Measurements from ENCODE around the gene SERINC2. TPM values are rescaled to one million over a fixed set of nuclear protein-coding genes. Genes with fewer than 3 reads are reported as not detected.

The SERINC2 gene
- total RNA-seq, 1 experiment from 2014 or later: 14.0 TPM

DNA sequence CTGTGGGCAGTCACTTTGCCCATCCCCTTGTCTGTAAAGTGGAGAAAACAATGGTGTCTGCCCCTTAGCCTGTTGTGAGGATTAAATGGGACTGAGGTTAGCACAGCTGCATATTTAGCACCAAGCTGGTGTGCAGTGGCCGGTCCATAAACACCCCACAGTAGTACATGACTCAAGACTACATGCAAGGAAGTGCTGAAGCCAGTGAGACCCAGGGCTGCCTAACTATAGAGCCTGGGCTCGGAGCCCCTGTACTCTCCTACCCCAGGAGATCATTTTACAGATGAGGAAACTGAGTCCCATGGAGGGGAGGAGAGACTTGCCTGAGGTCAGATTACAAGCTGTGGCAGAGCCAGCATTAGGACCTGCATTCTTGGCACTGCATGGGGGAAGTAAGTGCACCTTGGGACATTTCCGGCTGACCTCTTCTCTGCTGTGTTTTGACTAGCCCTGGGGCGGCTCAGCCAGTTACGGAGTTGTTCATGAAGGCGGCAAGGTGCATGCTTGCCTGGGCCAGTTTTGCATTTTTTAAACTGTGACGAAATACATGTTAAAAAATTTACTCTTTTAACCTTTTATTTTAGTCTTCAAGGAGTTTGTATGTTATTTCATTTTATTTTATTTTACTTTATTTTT is 3.2 kb downstream of the SERINC2 start:
- no peak overlapping the region for H3K27ac ChIP-seq (ENCODE audit: low read length)
- ATAC-seq (no peak), DNase-seq (ENCODE audit: low read depth, low spot score) (no peak)
- H3K36me3 ChIP-seq (ENCODE audit: control insufficient read depth, insufficient read depth, low read length): peaks cover 2% of the 10 kb centered on the region; the same call in 1 of the 2 replicates
- intact Hi-C loops (cut with micrococcal nuclease; ENCODE audit: unreplicated experiment) (no loop called here), in situ Hi-C loops (cut with HindIII; ENCODE audit: low pct_unique_long_range_greater_than_20kb, low sequenced_read_pairs) (no loop called here)
- CTCF ChIA-PET: interaction anchor here (0.7 kb wide), 1 partner anchor 20 kb away, joined by 3 read pairs; no protein-coding TSS in a partner anchor
- H3K4me3 ChIP-seq (ENCODE audit: low read depth in 2 of 2, low read length in 2 of 2): no peak overlapping the region
- H3K27me3 ChIP-seq (ENCODE audit: control insufficient read depth, insufficient read depth, low read length): no peaks in the 10 kb centered on the region
- no peaks in the 10 kb centered on the region; the same call in 1 of the 2 replicates for H3K4me1 ChIP-seq (ENCODE audit: control insufficient read depth, insufficient read depth, low read length)
- TSS peak; percentile 43 for BruUV-seq (replicated peaks)
- H3K9me3 ChIP-seq (ENCODE audit: control insufficient read depth, insufficient read depth, low read depth, low read length): no peaks in the 10 kb centered on the region
- POLR2A ChIA-PET: no interaction called here
- TF ChIP-seq, protein P1, sequence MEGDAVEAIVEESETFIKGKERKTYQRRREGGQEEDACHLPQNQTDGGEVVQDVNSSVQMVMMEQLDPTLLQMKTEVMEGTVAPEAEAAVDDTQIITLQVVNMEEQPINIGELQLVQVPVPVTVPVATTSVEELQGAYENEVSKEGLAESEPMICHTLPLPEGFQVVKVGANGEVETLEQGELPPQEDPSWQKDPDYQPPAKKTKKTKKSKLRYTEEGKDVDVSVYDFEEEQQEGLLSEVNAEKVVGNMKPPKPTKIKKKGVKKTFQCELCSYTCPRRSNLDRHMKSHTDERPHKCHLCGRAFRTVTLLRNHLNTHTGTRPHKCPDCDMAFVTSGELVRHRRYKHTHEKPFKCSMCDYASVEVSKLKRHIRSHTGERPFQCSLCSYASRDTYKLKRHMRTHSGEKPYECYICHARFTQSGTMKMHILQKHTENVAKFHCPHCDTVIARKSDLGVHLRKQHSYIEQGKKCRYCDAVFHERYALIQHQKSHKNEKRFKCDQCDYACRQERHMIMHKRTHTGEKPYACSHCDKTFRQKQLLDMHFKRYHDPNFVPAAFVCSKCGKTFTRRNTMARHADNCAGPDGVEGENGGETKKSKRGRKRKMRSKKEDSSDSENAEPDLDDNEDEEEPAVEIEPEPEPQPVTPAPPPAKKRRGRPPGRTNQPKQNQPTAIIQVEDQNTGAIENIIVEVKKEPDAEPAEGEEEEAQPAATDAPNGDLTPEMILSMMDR (IDR thresholded peaks at IDR 0.05): no peak

DNA sequence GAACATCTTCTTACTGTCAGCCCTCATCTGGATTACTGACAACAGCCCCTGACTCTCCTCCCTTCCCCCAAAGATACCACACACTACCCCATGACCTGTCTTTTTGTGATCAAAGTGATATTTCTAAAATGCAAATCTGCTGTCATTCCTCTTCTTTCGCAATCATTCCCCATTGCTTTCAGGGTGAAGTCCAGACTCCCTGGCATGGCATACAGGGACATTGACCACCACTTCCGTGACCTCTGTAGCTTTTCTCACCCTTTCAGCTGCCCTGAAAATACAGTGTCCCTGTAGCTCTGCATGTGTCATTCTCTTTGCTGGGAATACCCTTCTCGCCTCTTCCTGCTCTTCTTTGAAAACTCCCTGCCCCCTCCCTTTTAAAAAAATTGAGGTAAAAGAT is 4.1 kb downstream of the SERINC2 start:
- H3K4me1 ChIP-seq (ENCODE audit: control insufficient read depth, insufficient read depth, low read length): no peaks in the 10 kb centered on the region; the same call in 1 of the 2 replicates
- no peaks in the 10 kb centered on the region for H3K27me3 ChIP-seq (ENCODE audit: control insufficient read depth, insufficient read depth, low read length)
- no TSS peak for BruUV-seq (replicated peaks)
- ATAC-seq: no peak
- POLR2A ChIA-PET: no interaction called here
- no peak overlapping the region for H3K4me3 ChIP-seq (ENCODE audit: low read depth in 2 of 2, low read length in 2 of 2)
- no peak for TF ChIP-seq TCF7L2 (IDR thresholded peaks at IDR 0.05; ENCODE audit: low read depth, low read length)
- TF ChIP-seq, protein P1 (IDR thresholded peaks at IDR 0.05): no peak
- TF ChIP-seq SIN3A (IDR thresholded peaks at IDR 0.05; ENCODE audit: borderline replicate concordance, insufficient read depth, low read depth, low read length): no peak
- TF ChIP-seq, protein P2, sequence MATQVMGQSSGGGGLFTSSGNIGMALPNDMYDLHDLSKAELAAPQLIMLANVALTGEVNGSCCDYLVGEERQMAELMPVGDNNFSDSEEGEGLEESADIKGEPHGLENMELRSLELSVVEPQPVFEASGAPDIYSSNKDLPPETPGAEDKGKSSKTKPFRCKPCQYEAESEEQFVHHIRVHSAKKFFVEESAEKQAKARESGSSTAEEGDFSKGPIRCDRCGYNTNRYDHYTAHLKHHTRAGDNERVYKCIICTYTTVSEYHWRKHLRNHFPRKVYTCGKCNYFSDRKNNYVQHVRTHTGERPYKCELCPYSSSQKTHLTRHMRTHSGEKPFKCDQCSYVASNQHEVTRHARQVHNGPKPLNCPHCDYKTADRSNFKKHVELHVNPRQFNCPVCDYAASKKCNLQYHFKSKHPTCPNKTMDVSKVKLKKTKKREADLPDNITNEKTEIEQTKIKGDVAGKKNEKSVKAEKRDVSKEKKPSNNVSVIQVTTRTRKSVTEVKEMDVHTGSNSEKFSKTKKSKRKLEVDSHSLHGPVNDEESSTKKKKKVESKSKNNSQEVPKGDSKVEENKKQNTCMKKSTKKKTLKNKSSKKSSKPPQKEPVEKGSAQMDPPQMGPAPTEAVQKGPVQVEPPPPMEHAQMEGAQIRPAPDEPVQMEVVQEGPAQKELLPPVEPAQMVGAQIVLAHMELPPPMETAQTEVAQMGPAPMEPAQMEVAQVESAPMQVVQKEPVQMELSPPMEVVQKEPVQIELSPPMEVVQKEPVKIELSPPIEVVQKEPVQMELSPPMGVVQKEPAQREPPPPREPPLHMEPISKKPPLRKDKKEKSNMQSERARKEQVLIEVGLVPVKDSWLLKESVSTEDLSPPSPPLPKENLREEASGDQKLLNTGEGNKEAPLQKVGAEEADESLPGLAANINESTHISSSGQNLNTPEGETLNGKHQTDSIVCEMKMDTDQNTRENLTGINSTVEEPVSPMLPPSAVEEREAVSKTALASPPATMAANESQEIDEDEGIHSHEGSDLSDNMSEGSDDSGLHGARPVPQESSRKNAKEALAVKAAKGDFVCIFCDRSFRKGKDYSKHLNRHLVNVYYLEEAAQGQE (IDR thresholded peaks at IDR 0.05; ENCODE audit: insufficient read depth in 1 of 2, low read depth in 2 of 2, low read length in 1 of 2): no peak
- no peak for TF ChIP-seq POLR2AphosphoS5 (IDR thresholded peaks at IDR 0.05; ENCODE audit: low read depth, low read length)
- H3K27ac ChIP-seq (ENCODE audit: low read length): no peak overlapping the region
- no peak for DNase-seq (ENCODE audit: low read depth, low spot score)
- in situ Hi-C loops (cut with HindIII; ENCODE audit: low pct_unique_long_range_greater_than_20kb, low sequenced_read_pairs): no loop called here
- no peaks in the 10 kb centered on the region for H3K9me3 ChIP-seq (ENCODE audit: control insufficient read depth, insufficient read depth, low read depth, low read length)
- CTCF ChIA-PET: no interaction called here
- peaks cover 2% of the 10 kb centered on the region; the same call in 1 of the 2 replicates for H3K36me3 ChIP-seq (ENCODE audit: control insufficient read depth, insufficient read depth, low read length)
- intact Hi-C loops (cut with micrococcal nuclease; ENCODE audit: unreplicated experiment): no loop called here

Data from Panc1 (cell line).